Measurements from ENCODE around the gene GATA5. TPM values are rescaled to one million over a fixed set of nuclear protein-coding genes. Genes with fewer than 3 reads are reported as not detected.

Gene GATA5, protein sequence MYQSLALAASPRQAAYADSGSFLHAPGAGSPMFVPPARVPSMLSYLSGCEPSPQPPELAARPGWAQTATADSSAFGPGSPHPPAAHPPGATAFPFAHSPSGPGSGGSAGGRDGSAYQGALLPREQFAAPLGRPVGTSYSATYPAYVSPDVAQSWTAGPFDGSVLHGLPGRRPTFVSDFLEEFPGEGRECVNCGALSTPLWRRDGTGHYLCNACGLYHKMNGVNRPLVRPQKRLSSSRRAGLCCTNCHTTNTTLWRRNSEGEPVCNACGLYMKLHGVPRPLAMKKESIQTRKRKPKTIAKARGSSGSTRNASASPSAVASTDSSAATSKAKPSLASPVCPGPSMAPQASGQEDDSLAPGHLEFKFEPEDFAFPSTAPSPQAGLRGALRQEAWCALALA
- 18.1 TPM for total RNA-seq
- long read RNA-seq, transcript GATA5-201 (7 exons, 2,595 nt): major isoform, 70 of 117 reads
- long read RNA-seq, partial matches to known transcripts: 35 of 117 reads
- long read RNA-seq, other reads (novel, unspliced or antisense): 12 of 117 reads

DNA sequence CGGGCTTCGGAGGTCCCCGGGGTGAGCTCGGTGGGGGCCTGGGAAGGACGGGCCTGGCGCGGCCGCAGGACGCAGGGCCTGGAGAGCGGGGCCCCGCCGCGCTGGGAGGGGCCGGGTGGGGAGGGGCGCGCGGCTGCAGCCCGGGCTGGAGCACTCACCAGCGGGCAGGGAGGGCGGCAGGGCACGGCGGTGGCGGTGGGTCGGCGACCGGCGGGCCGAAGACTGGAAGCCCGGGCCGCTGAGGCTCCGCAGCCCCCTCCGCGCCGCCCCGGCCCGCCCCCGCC is at the start of gene GATA5:
Gene GATA5 (minus strand): TSS at position 224 of the 284 bp plus-strand sequence. CDS start 474 bp downstream, outside the sequence.
- ATAC-seq: no peak
- no peak for DNase-seq
- intact Hi-C loops (cut with micrococcal nuclease): no loop called here

DNA sequence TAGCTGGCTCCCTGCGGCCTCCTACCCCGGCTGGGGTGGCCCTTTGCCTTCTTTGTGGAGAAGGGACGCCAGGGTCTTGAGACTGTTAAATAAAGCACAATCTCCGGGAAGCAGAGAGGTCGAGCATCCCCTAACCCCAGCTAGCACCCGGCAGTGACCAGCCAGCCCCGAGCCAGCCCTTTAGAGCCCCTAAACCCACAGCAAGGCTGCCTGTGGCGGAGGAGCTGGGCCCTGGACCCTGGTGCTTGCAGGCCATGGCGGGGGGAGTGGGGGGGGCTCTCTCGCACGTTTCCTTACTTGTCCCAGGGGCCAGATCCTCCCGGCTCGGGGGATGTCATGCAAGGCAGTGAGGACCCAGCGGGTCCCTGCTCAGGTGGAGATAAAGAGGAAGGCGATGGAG is 49.2 kb upstream of the GATA5 start:
- intact Hi-C loops (cut with micrococcal nuclease): no loop called here
- DNase-seq (no peak), ATAC-seq (no peak)

DNA sequence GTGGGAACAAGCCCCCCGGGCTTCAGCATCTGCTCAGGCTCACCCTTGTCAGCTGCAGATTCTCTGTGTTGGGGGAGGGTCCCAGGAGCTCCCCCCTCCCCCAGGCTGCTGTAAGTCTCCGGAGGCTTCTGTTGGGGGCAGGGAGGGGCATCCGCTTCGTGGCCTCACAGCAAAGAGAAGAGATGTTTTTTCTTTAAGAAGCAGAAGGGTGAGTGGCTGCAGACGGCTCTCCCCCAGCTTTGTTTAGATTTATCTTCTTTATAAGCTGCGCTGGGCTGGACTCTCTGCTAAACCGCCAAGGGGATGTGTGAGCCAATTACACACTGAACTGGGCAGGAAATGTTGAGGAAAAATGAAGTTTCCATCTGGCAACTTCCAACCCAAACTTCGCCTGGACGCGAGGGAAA is 48.7 kb upstream of the GATA5 start:
- DNase-seq (no peak), ATAC-seq (no peak)
- intact Hi-C loops (cut with micrococcal nuclease): no loop called here

DNA sequence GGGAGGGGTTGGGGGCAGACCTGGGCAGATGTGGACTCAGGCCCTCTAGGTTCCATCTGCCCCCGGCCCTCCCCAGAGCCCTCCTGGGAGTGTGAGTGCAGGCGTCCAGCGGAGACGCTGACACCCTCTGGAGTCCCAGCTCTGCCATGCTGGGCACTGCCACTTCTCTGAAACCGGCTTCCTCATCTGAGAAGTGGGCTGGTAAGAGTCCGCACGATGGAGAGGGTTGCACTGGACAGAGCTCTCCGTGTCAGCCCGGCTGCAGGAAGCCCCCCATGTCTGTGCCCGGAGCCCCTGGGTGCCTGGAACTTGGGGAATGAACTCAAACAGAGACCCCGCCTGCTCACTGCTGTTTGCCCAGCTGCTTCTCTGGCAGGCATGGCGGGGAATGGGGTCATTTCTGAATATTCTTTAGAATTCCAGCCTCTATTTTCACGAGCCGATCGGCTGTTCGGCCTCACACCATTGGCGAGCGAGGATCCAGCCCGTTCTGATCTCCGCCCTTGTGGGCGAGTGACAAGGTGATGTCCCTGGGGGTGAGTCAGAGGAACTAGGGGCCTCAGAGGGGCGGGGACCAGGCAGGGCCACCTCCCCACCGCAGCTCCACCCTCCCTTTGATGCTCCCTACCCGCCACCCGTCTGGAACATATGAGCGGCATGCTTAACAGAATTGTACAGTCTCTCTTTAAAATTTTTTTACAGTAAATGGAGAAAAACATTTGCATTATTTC is 47.8 kb upstream of the GATA5 start:
- intact Hi-C loops (cut with micrococcal nuclease): no loop called here
- no peak for DNase-seq
- ATAC-seq: no peak

DNA sequence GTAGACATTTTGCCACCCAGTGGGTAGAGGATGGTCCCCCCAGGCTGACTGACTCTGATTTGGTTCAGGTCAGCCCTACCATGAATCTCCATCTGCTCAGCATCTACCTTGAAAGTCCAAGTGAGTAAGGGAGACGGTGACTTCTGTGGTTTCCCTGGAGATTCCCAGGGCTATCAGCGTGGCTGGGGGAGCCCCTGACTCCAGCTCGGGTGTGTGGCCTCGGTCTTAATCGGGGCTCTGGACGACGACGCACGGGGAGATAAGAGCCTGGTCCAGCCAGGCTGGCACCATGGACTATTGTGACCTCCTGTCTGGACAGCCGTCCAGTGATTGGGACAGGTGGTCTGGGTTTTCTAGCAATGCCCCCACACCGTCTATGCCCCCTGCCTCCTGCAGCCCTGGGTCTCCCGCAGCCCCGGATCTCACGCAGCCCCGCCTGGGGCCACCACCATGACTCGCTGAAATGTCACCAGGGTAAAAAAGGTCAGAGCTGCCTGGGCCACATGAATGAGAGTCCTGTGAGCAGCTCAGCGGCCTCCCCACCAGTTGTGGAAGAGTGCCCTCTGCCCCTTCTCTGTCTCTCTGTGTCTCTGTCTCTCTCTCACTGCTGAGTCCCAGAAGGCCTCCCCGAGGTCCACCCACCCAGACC is 47.1 kb upstream of the GATA5 start:
- DNase-seq: no peak
- intact Hi-C loops (cut with micrococcal nuclease): no loop called here
- no peak for ATAC-seq

DNA sequence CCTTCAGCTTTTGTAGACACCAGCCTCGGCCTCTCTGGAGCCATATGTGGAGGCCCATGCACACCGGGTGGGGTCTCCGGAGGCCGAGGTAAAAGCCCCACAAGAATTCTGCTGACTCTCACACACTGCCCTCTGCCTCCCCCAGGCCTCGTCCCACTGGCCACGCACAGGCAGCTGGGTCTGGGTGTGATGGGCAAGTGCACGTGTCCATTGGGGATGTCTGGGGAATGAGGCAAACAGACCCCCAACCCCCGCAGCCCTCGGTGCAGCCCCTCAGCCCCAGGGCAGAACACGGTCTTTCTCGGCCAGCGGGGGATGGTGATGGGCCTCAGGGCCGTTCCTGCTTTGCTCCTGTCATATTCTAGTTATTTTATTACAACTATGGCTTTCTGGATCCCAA is 44.0 kb upstream of the GATA5 start:
- no peak for ATAC-seq
- intact Hi-C loops (cut with micrococcal nuclease): no loop called here
- no peak for DNase-seq

DNA sequence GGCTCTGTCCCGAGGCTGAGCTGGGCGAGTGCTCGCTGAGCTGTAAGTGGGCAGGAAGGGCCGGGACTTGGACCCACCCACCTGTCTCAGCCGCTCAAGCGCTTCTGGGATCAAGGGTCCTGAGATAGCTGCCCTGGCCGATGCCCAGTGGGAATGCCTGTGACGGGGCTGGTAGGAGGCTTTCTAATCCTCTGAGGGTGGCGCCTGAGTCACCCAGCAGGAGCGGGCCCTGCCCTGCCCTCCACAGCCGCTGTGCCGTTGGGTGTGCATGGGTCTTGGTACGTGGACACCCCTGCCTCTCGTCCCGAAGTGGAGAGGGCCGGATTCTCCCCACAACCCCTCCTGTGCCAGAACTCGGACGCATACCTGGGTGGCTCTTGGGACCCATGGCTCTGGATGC is 43.1 kb upstream of the GATA5 start:
- ATAC-seq (no peak), DNase-seq (no peak)
- intact Hi-C loops (cut with micrococcal nuclease): no loop called here

DNA sequence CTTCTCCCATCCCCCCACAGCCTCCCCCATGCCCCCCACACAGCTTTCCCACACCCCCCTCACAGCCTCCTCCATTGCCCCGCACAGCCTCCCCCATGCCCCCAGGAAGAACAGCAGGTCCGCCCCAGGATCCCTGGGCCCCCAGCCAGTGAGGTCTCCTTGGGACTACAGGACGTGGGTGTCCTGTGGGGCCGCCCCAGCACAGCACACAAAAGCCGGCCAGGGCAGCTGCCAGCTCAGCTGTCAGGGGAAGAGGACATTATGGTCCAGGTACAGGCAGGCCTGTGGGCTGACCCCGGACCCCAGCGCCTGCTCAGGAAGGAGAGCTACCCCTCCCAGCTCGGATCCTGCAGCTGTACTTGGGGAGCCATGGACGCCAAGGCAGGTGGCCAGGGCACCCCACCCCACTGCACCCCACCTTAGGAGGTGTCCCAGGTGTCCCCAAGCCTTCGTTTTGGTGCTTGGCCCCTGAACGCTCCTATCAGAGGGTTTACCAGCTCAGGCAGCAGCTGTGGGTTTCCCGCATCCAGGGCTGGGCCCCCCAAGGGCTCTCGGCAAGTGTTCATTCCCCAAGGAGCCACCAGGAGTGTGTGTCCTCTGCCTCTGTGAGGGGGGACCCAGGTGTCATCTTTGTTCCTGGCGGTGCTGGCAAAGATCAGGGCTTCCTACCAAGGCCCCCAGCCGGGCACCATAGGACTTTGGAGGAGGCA is 42.3 kb upstream of the GATA5 start:
- intact Hi-C loops (cut with micrococcal nuclease): no loop called here
- ATAC-seq (peak; percentile 18), DNase-seq (no peak)

DNA sequence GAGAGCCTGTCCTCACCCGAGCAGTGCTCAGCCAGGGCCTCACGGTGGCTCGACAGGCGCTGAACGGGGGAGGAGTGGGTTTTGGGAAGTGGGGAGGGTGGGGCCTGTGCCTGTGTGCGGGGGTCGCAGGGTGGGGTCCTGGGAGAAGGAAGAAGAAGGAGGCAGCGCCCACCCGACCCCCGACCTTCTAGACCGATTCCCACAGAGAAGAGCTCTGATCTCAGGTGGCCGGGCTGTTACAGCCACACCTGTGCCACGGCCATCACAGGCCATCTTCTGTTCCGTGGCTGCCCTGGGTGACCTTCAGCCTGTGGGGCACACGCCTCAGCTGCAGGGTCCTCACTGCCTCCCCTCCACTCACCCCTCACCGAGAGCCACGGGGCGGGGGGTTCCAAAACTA is 41.4 kb upstream of the GATA5 start:
- no peak for ATAC-seq
- DNase-seq: no peak
- intact Hi-C loops (cut with micrococcal nuclease): no loop called here

DNA sequence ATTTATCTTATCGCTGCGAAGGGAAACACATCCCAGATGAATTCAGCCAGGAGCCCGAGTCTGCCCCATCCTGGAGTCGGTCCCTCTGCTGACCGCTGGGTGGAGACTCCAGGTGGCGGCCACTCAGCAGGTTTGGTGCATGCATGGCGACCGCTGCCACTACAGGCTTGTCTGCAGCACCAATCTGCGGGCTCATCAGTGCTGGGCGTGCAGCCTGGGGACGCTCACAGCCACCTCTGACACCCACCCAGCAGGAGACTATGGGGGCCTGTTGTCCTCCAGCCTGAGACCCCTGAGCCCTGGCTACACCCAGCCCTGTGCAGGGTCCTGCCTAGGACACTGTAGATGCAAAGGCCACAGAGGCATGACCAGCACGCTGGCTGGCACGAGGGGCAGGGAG is 40.5 kb upstream of the GATA5 start:
- ATAC-seq (peak; percentile 53), DNase-seq (peak; percentile 64)

DNA sequence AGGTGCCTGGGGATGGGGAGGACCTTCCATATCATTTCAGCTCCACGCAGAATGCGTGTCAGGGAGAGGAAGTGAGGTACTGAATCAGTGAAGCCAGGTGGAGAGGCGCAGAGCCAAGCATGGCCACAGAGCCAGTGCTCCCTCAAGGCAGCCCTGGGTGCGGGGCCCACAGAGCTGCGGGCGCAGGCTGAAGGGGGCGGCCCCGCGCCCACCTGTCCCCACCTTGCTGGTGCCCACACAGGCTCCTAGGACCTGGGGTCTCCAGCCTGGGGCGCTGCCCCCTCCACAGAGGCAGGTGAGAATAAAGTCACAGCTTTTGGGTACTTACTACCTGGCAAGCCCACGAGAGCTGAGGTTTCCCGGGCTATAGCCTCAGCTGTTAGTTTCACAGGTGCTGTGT is 40.0 kb upstream of the GATA5 start:
- no peak for ATAC-seq
- intact Hi-C loops (cut with micrococcal nuclease): no loop called here
- DNase-seq: no peak

More for the DNA sequence above, 40.5 kb upstream of the GATA5 start:
- intact Hi-C loops (cut with micrococcal nuclease): no loop called here

DNA sequence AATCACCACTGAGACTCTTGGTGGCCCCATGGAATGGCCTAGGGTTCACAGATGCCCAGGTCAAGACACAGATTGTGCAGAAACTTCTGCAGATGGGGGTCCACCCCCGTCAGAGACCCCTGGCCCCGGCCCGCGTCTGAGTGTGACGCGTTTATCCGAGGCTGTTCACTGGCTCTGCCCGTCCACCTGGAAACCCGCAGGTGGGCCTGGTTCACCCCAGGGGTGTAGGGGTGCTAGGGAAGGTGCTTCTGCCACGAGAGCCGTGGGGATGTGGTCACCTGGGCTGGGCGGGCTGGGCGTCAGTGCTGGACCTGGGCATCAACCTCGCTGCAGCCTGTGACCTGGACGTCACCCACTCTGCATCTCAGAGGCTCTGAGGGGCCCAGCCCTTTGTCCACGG is 39.5 kb upstream of the GATA5 start:
- no peak for DNase-seq
- intact Hi-C loops (cut with micrococcal nuclease): no loop called here
- no peak for ATAC-seq

DNA sequence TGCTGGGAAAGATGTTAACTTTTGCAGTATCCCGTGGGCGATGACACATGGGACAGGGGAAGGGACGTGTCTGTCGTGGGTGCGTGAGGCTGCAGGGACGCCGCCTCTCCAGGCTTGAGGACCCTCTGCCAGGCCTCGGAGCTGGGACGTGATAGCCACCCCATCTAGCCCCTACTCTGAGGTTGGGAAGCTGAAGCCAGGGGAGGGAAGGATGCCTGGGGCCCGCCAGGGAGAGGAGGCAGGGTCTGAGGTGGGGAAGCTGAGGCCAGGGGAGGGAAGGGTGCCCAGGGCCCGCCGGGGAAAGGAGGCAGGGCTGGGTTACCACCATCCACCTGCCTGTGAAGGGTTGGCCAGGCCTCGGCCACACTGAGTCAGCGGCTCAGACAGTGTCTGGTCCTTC is 38.2 kb upstream of the GATA5 start:
- intact Hi-C loops (cut with micrococcal nuclease): no loop called here
- DNase-seq (no peak), ATAC-seq (no peak)

DNA sequence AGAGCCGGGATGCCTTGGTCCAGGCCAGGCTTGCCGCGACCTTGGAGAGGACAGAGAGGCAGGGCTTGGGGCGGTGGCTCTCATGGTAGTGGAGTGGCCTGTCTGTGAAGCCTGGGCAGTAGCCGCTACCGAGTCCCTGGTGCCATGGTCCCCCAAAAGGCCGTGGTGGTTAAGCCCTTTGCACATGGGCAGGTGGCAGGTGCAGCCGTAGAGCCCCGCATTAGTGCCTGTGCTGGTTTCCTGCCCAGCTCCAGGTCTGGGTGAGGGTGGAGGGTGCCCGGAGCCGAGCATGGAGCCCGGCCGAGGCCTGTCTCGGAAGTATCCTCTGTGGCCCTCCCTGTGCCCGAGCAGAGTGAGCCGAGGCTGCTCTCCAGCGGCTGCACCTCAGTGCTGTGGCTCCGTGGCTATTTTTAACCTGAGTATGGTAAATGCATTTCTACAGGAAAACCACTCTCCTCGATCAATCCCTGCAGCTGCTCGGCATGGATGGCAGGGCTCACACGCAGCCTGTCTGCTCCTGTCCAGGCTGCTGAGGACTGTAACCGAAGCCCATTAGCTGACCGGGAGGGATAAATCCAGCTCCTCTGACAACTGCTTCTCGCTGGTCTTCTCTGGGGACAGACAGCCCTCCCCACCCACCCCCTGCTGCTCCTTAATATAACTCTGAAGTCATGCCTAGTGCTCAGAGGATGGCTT is 36.3 kb upstream of the GATA5 start:
- intact Hi-C loops (cut with micrococcal nuclease): no loop called here
- DNase-seq (peak; percentile 60), ATAC-seq (peak; percentile 85)

DNA sequence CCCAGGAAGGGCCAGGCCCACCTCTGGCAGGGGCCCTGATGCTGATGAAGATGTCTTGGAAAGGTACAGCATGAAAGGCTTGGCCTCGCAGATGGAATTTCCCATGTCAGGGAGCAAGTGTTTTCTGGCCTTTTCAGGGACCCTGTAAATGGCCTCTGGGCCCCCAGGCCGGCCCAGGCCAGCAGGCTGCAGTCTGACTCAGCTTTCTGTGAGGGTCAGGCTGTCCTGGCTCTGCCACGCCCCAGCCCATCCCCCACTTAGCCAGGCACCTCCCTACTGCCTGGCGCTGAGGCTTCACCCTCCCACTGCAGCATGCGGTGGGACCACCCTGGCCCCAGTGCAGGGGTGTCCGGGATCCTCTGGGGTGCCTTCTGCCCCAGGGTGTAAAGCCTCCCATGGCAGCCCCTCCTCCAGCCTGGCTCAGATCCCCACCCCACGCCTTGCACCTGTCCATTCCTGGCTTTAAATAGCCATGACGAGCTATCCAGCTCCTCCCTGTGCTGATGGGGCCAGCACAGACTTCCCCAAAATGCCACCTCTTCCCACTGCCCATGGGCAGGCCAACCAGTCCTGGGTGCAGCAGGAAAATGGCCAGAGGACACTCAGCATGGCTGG is 35.6 kb upstream of the GATA5 start:
- DNase-seq: no peak
- intact Hi-C loops (cut with micrococcal nuclease): no loop called here
- ATAC-seq: peak; percentile 34

DNA sequence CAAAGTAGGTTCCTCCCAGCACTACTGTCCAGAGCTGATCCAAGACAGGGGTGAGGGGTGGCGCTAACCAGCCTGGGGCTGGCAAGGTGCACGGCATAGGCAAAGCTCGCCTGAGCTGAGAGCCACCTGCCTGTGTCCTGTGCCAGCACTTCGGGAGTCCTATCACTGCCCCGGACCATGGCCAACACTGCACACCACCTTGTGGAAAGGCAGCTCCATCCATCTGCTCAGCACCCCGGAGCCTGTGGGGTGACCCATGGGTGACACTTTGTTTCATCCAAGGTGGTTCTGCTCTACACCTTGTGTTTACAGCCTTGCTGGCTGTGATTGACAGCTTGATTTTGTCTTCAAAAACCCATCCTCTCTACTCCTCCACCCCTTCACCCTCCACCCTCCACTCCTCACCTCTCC is 32.9 kb upstream of the GATA5 start:
- ATAC-seq (no peak), DNase-seq (no peak)
- intact Hi-C loops (cut with micrococcal nuclease): no loop called here

DNA sequence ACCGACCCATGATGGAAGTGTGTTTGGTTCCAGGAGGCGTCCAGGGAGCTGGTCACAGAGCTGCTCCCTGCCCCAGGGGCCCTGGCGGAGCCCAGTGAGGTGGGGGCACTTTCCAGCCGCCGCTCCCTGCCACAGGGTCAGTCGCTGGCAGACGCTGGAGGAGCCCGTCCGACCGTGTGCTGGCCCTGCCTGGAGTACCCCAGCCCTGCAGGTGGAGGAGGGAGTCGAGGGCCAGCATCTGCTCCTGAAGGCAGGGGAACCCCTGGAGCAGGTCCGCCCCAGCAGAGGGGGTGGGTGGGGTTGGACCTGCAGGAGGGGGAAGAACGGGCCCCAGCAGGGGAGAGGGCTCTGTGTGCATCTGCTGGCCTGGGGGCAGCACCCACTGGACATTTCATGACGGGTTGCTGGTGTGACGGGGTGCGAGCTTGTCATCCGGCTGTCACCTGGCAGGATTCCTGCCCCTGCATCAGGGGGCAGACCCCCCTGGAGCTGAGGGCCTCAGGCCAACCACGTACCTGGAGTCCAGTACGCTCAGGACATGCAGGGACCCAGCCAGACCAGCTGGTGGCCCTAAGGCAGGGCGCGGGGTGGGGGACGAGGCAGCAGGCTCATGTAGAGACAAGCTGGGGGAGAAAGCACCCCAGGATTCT is 32.3 kb upstream of the GATA5 start:
- intact Hi-C loops (cut with micrococcal nuclease): no loop called here
- DNase-seq (no peak), ATAC-seq (no peak)

DNA sequence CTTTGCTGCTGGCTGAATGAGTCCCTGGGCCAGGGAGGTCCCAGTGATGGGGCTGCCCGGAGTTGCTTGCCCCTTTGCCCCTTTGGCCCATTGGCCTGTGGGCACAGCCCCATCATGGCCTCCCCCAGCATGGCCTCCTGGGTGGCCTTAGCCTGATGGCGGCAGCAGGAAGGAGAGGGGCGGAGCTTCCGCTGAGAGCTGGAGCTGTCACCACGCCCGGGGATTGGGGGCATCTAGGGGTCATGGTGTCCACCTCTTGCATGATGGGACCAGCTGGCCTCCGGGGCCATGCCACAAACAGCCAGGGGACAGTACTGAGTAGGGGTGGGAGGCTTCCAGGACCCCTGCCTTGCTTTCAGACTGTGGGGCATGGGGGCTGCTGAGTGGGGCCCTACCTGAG is 31.5 kb upstream of the GATA5 start:
- no peak for DNase-seq
- intact Hi-C loops (cut with micrococcal nuclease): no loop called here
- ATAC-seq: no peak
